Fibroblast of skin of scalp (primary cell): ENCODE data around the gene INPP5A.
"Not testable (repeated sequence)": the region's sequence is repeated elsewhere in the genome, so short reads cannot be mapped to it uniquely, and the experiment has no call there.

Experiments
- DNase-seq: peaks from one replicate; pipeline ENCODE4 v3.0.0-alpha.2; 2013

Gene INPP5A

GRCh38 chr10:132663666-132664365 lies 126.2 kb downstream of the INPP5A start:
- no peak for DNase-seq

- no peak for DNase-seq
Observed at GRCh38 chr10:132664407-132664806, 126.8 kb downstream of the INPP5A start.

GRCh38 chr10:132664883-132665282 lies 127.3 kb downstream of the INPP5A start:
- no peak for DNase-seq

GRCh38 chr10:132665946-132666704 lies 128.5 kb downstream of the INPP5A start:
- DNase-seq: peak; percentile 87

- DNase-seq: no peak
Observed at GRCh38 chr10:132666705-132667341, 129.2 kb downstream of the INPP5A start.

GRCh38 chr10:132667342-132668047 lies 129.9 kb downstream of the INPP5A start:
- DNase-seq: peak; percentile 31

- DNase-seq: no peak
Observed at GRCh38 chr10:132668048-132668394, 130.4 kb downstream of the INPP5A start.

GRCh38 chr10:132669208-132669861 lies 131.7 kb downstream of the INPP5A start:
- no peak for DNase-seq

- no peak for DNase-seq
Observed at GRCh38 chr10:132670546-132671227, 133.1 kb downstream of the INPP5A start.

GRCh38 chr10:132671228-132672154 lies 133.9 kb downstream of the INPP5A start:
- no peak for DNase-seq

- not testable (repeated sequence) for DNase-seq
Observed at GRCh38 chr10:132673746-132674145, 136.2 kb downstream of the INPP5A start.

GRCh38 chr10:132674311-132674710 lies 136.7 kb downstream of the INPP5A start:
- DNase-seq: no peak

- DNase-seq: no peak
Observed at GRCh38 chr10:132675031-132675740, 137.6 kb downstream of the INPP5A start.

GRCh38 chr10:132676193-132676891 lies 138.8 kb downstream of the INPP5A start:
- DNase-seq: no peak

- no peak for DNase-seq
Observed at GRCh38 chr10:132677096-132677472, 139.5 kb downstream of the INPP5A start.

- no peak for DNase-seq
Observed at GRCh38 chr10:132677473-132678227, 140.1 kb downstream of the INPP5A start.

GRCh38 chr10:132678436-132679216 lies 141.0 kb downstream of the INPP5A start:
- no peak for DNase-seq

GRCh38 chr10:132679217-132679595 lies 141.6 kb downstream of the INPP5A start:
- DNase-seq: no peak
